HFF-Myc (cell line): ENCODE measurements around the gene RALGAPB.

Source experiments
- DNase-seq: peaks from one replicate; pipeline ENCODE4 v3.0.0-alpha.2; 2011; ENCODE audit warnings: low read depth; ENCODE audit errors: extremely low read depth
- H3K4me3 ChIP-seq: replicated peaks from 2 replicates; pipeline ENCODE4 v1.5.1; 2011; ENCODE audit warnings: low read depth, mild to moderate bottlenecking, control low read depth, low read length
- CTCF ChIP-seq: IDR thresholded peaks from 2 replicates; pipeline ENCODE4 v1.5.1; 2012; ENCODE audit warnings: mild to moderate bottlenecking, low read depth, low read length, control low read depth; ENCODE audit errors: missing control alignments

Gene RALGAPB

GRCh38 chr20:38545771-38546170, 73.1 kb downstream of the RALGAPB start:
- no peak for DNase-seq
- TF ChIP-seq CTCF = no peak
- H3K4me3 ChIP-seq = no peak overlapping the region

GRCh38 chr20:38547288-38548085, 74.8 kb downstream of the RALGAPB start:
- H3K4me3 ChIP-seq = no peak overlapping the region
- DNase-seq = no peak
- no peak for TF ChIP-seq CTCF

- no peak for TF ChIP-seq CTCF
- no peak overlapping the region for H3K4me3 ChIP-seq
- DNase-seq = no peak
Observed at GRCh38 chr20:38548356-38549083, 75.9 kb downstream of the RALGAPB start.

- DNase-seq = no peak
- no peak overlapping the region for H3K4me3 ChIP-seq
- TF ChIP-seq CTCF = peak; percentile 22
Observed at GRCh38 chr20:38550274-38550673, 77.6 kb downstream of the RALGAPB start.

GRCh38 chr20:38551056-38551626, 78.5 kb downstream of the RALGAPB start:
- H3K4me3 ChIP-seq = no peak overlapping the region
- TF ChIP-seq CTCF = no peak
- no peak for DNase-seq

- no peak for DNase-seq
- no peak for TF ChIP-seq CTCF
- no peak overlapping the region for H3K4me3 ChIP-seq
Observed at GRCh38 chr20:38554986-38555385, 82.3 kb downstream of the RALGAPB start.
